Trophoblast cell (in vitro differentiated cells and primary cell): Measurements from ENCODE around the gene ADCY2.

Source experiments
- DNase-seq, 2 donors: peaks; one replicate each; pipeline ENCODE4 v3.0.0-alpha.2; 2016
- H2AFZ ChIP-seq: 2 replicates; pipeline ENCODE4 v1.6.1; 2013; ENCODE audit warnings: low read length, moderate library complexity, mild to moderate bottlenecking; ENCODE audit not compliant: insufficient read depth, poor library complexity
- H2AK5ac ChIP-seq: 2 replicates; pipeline ENCODE4 v1.6.1; 2013; ENCODE audit warnings: mild to moderate bottlenecking, low read length
- H2BK120ac ChIP-seq: 2 replicates; pipeline ENCODE4 v1.6.1; 2013; ENCODE audit warnings: low read length, mild to moderate bottlenecking, moderate library complexity; ENCODE audit not compliant: insufficient read depth, poor library complexity
- H2BK12ac ChIP-seq: 2 replicates; pipeline ENCODE4 v1.6.1; 2013; ENCODE audit warnings: mild to moderate bottlenecking, low read length, moderate library complexity
- H2BK5ac ChIP-seq: 2 replicates; pipeline ENCODE4 v1.6.1; 2013; ENCODE audit warnings: low read length, low read depth, moderate library complexity, mild to moderate bottlenecking; ENCODE audit not compliant: poor library complexity
- H3K14ac ChIP-seq: 2 replicates; pipeline ENCODE4 v1.6.1; 2013; ENCODE audit warnings: mild to moderate bottlenecking, low read length
- H3K18ac ChIP-seq: 2 replicates; pipeline ENCODE4 v1.6.1; 2013; ENCODE audit warnings: mild to moderate bottlenecking, low read length
- H3K23ac ChIP-seq: 2 replicates; pipeline ENCODE4 v1.6.1; 2013; ENCODE audit warnings: low read length
- H3K27ac ChIP-seq: 2 replicates; pipeline ENCODE4 v1.5.1; 2013; ENCODE audit warnings: low read depth, mild to moderate bottlenecking, inconsistent platforms, low read length, moderate library complexity
- H3K27me3 ChIP-seq: 2 replicates; pipeline ENCODE4 v1.6.1; 2013; ENCODE audit warnings: inconsistent platforms, mild to moderate bottlenecking, low read length, moderate library complexity; ENCODE audit not compliant: insufficient read depth
- H3K36me3 ChIP-seq, 2 experiments: 1 replicate in 1 of 2; 2 replicates in 1 of 2; pipeline ENCODE4 v1.6.1; 2013; ENCODE audit warnings: low read length in 2 of 2, mild to moderate bottlenecking in 2 of 2, moderate library complexity in 1 of 2; ENCODE audit not compliant: insufficient read depth in 2 of 2, control insufficient read depth in 1 of 2
- H3K4ac ChIP-seq: 2 replicates; pipeline ENCODE4 v1.6.1; 2013; ENCODE audit warnings: low read depth, mild to moderate bottlenecking, low read length, moderate library complexity
- H3K4me1 ChIP-seq, 2 experiments: 1 replicate in 1 of 2; 2 replicates in 1 of 2; pipeline ENCODE4 v1.6.1; 2013; ENCODE audit warnings: low read length in 2 of 2, mild to moderate bottlenecking in 2 of 2, moderate library complexity in 1 of 2; ENCODE audit not compliant: insufficient read depth in 2 of 2, control insufficient read depth in 1 of 2
- H3K4me2 ChIP-seq: 2 replicates; pipeline ENCODE4 v1.6.1; 2013; ENCODE audit warnings: inconsistent platforms, mild to moderate bottlenecking, low read length, moderate library complexity
- H3K4me3 ChIP-seq: 2 replicates; pipeline ENCODE4 v1.5.1; 2013; ENCODE audit warnings: mild to moderate bottlenecking, low read depth, low read length, inconsistent platforms
- H3K79me1 ChIP-seq: one replicate; pipeline ENCODE4 v1.6.1; 2013; ENCODE audit warnings: low read length
- H3K79me2 ChIP-seq: 2 replicates; pipeline ENCODE4 v1.6.1; 2013; ENCODE audit warnings: low read length, mild to moderate bottlenecking; ENCODE audit not compliant: control insufficient read depth, insufficient read depth, poor library complexity
- H3K9ac ChIP-seq: 2 replicates; pipeline ENCODE4 v1.6.1; 2013; ENCODE audit warnings: mild to moderate bottlenecking, low read length
- H3K9me3 ChIP-seq: 2 replicates; pipeline ENCODE4 v1.6.1; 2013; ENCODE audit warnings: low read depth, mild to moderate bottlenecking, control low read depth, inconsistent platforms, low read length; ENCODE audit not compliant: insufficient read depth
- H4K12ac ChIP-seq: 2 replicates; pipeline ENCODE4 v1.6.1; 2013; ENCODE audit warnings: low read depth, mild to moderate bottlenecking, low read length, moderate library complexity
- H4K8ac ChIP-seq: 2 replicates; pipeline ENCODE4 v1.6.1; 2013; ENCODE audit warnings: low read depth, mild to moderate bottlenecking, low read length, moderate library complexity
- H4K91ac ChIP-seq: one replicate; pipeline ENCODE4 v1.6.1; 2013; ENCODE audit warnings: low read depth, mild to moderate bottlenecking, low read length, moderate library complexity
- WGBS: extraction: QIAGEN DNeasy Blood & Tissue Kit; methylation state at CpG from one replicate; pipeline ENCODE4 v1.1.7; 2013; ENCODE audit warnings: missing lambda C conversion rate; ENCODE audit not compliant: insufficient read length, insufficient coverage; ENCODE audit errors: extremely low coverage; 5-methylcytosine and 5-hydroxymethylcytosine counted together

The ADCY2 gene

DNA sequence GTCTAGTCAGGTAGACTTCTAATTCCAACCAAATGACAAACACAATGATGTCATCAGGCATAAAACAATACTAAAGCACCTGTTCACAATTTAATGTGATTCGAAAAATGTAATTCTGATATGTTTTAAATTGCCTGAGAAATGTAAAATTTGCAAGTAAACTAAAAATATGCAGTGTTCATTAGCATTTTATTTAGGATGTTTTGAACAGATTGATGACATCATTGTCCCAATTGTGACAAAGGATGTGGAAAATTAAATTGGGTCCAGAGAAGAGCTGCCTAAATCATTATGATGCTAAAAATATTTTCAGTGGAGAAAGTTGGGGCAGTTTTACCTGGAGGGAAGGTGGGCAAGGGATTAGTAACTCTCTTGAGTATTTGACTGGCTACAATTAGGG is 368.5 kb downstream of the ADCY2 start:
- H3K14ac ChIP-seq: no peak overlapping the region
- no peak overlapping the region for H4K12ac ChIP-seq
- no CpG with 5 or more reads among the region's 1 CpG for WGBS

GRCh38 chr5:7770436-7770835 is 374.5 kb downstream of the ADCY2 start:
- Histone ChIP-seq H3K9ac (no peak overlapping the region), H3K18ac (no peak overlapping the region), H3K79me1 (no peaks in the 10 kb centered on the region), H2BK5ac (no peak overlapping the region), H3K4me1 (no peaks in the 10 kb centered on the region), H3K4me3 (no peak overlapping the region), H3K4ac (no peak overlapping the region), H2AK5ac (no peak overlapping the region), H3K36me3 (no peaks in the 10 kb centered on the region), H3K4me2 (no peak overlapping the region), H2BK12ac (no peak overlapping the region), H3K27me3 (no peaks in the 10 kb centered on the region), H3K14ac (no peak overlapping the region), H4K12ac (no peak overlapping the region), H4K91ac (no peak overlapping the region), H4K8ac (no peak overlapping the region), H3K79me2 (no peaks in the 10 kb centered on the region), H3K27ac (no peak overlapping the region), H2AFZ (no peak overlapping the region), H2BK120ac (no peak overlapping the region), H3K9me3 (no peaks in the 10 kb centered on the region), H3K23ac (no peak overlapping the region)
- DNase-seq: no peak
- no CpG with 5 or more reads among the region's 2 CpGs for WGBS

More for the DNA sequence above, 368.5 kb downstream of the ADCY2 start:
- Histone ChIP-seq H2BK12ac (no peak overlapping the region), H2BK120ac (no peak overlapping the region), H3K27ac (no peak overlapping the region), H3K9me3 (no peaks in the 10 kb centered on the region), H2BK5ac (no peak overlapping the region), H3K4me3 (no peak overlapping the region), H2AFZ (no peak overlapping the region), H3K79me2 (no peaks in the 10 kb centered on the region), H3K9ac (no peak overlapping the region), H4K8ac (no peak overlapping the region), H3K27me3 (no peaks in the 10 kb centered on the region), H3K4me2 (no peak overlapping the region), H3K79me1 (no peaks in the 10 kb centered on the region), H4K91ac (no peak overlapping the region), H3K4ac (no peak overlapping the region), H3K36me3 (no peaks in the 10 kb centered on the region), H3K18ac (no peak overlapping the region), H3K4me1 (no peaks in the 10 kb centered on the region), H2AK5ac (no peak overlapping the region), H3K23ac (no peak overlapping the region)
- DNase-seq: no peak

- H3K79me1 ChIP-seq: no peaks in the 10 kb centered on the region
- H3K36me3 ChIP-seq: no peaks in the 10 kb centered on the region
- no peak overlapping the region for H3K18ac ChIP-seq
- no peak overlapping the region for H3K23ac ChIP-seq
- H3K4ac ChIP-seq: no peak overlapping the region
- no peak overlapping the region for H3K27ac ChIP-seq
- WGBS: no CpG with 5 or more reads among the region's 6 CpGs
- DNase-seq: no peak
- no peaks in the 10 kb centered on the region for H3K27me3 ChIP-seq
- no peak overlapping the region for H3K14ac ChIP-seq
- no peak overlapping the region for H2BK5ac ChIP-seq
- H2AK5ac ChIP-seq: no peak overlapping the region
- no peak overlapping the region for H4K91ac ChIP-seq
- H4K12ac ChIP-seq: no peak overlapping the region
- H3K4me2 ChIP-seq: no peak overlapping the region
- H3K9me3 ChIP-seq: no peaks in the 10 kb centered on the region
- no peak overlapping the region for H4K8ac ChIP-seq
- no peak overlapping the region for H3K9ac ChIP-seq
- H3K4me3 ChIP-seq: no peak overlapping the region
- no peak overlapping the region for H2BK12ac ChIP-seq
- no peak overlapping the region for H2AFZ ChIP-seq
- H3K79me2 ChIP-seq: no peaks in the 10 kb centered on the region
- no peak overlapping the region for H2BK120ac ChIP-seq
- no peaks in the 10 kb centered on the region for H3K4me1 ChIP-seq
These were observed 376.2 kb downstream of the ADCY2 start for GRCh38 chr5:7772141-7772540.

GRCh38 chr5:7773178-7773577 is 377.2 kb downstream of the ADCY2 start:
- no peak overlapping the region for H2AFZ ChIP-seq
- no peak overlapping the region for H3K23ac ChIP-seq
- no peak overlapping the region for H3K4me2 ChIP-seq
- H3K4me3 ChIP-seq: no peak overlapping the region
- H2AK5ac ChIP-seq: no peak overlapping the region
- H3K4ac ChIP-seq: no peak overlapping the region
- no peak overlapping the region for H3K27ac ChIP-seq
- H3K4me1 ChIP-seq: no peaks in the 10 kb centered on the region
- DNase-seq: no peak
- no peak overlapping the region for H3K9ac ChIP-seq
- H3K18ac ChIP-seq: no peak overlapping the region
- H3K79me2 ChIP-seq: no peaks in the 10 kb centered on the region
- H3K9me3 ChIP-seq: no peaks in the 10 kb centered on the region
- no peaks in the 10 kb centered on the region for H3K36me3 ChIP-seq
- no CpG with 5 or more reads among the region's 6 CpGs for WGBS
- H3K79me1 ChIP-seq: no peaks in the 10 kb centered on the region
- no peak overlapping the region for H2BK120ac ChIP-seq
- no peak overlapping the region for H4K12ac ChIP-seq
- H3K27me3 ChIP-seq: no peaks in the 10 kb centered on the region
- H3K14ac ChIP-seq: no peak overlapping the region
- no peak overlapping the region for H2BK5ac ChIP-seq
- H4K8ac ChIP-seq: no peak overlapping the region
- H2BK12ac ChIP-seq: no peak overlapping the region
- H4K91ac ChIP-seq: no peak overlapping the region
